ENCODE data around the gene BMPR1B.

DNA sequence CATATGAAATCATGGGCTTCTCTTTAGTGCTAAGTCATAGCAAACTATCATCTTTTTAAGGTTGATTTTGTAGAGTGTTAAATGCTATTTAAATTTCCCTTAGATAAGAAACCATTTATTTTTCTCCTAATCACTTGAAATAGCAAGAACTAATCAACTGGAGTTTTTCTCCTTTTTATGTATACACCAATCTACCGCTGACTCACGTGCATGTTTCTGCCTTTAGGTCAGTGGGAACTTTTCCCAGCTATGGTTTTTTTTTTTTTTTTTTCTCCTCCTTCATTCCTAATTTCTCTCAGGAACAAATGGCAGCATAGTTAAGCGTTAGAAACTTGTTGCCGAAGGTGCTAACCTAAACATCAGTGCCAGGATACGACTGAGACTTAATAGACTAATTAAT, 176.4 kb downstream of the BMPR1B start:
- TF ChIP-seq EZH2phosphoT487 (IDR thresholded peaks at IDR 0.05; ENCODE audit: low read depth, severe bottlenecking, unreplicated experiment) = no peak
- TF ChIP-seq, protein P1, sequence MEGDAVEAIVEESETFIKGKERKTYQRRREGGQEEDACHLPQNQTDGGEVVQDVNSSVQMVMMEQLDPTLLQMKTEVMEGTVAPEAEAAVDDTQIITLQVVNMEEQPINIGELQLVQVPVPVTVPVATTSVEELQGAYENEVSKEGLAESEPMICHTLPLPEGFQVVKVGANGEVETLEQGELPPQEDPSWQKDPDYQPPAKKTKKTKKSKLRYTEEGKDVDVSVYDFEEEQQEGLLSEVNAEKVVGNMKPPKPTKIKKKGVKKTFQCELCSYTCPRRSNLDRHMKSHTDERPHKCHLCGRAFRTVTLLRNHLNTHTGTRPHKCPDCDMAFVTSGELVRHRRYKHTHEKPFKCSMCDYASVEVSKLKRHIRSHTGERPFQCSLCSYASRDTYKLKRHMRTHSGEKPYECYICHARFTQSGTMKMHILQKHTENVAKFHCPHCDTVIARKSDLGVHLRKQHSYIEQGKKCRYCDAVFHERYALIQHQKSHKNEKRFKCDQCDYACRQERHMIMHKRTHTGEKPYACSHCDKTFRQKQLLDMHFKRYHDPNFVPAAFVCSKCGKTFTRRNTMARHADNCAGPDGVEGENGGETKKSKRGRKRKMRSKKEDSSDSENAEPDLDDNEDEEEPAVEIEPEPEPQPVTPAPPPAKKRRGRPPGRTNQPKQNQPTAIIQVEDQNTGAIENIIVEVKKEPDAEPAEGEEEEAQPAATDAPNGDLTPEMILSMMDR (IDR thresholded peaks at IDR 0.05; ENCODE audit: poor library complexity) = no peak
- TF ChIP-seq EZH2 (IDR thresholded peaks at IDR 0.05; ENCODE audit: borderline replicate concordance) = no peak

Data from hepatocyte (in vitro differentiated cells).